ENCODE measurements around the gene ACVR1.
"Not testable (repeated sequence)": the region's sequence is repeated elsewhere in the genome, so short reads cannot be mapped to it uniquely, and the experiment has no call there.

Gene ACVR1

DNA sequence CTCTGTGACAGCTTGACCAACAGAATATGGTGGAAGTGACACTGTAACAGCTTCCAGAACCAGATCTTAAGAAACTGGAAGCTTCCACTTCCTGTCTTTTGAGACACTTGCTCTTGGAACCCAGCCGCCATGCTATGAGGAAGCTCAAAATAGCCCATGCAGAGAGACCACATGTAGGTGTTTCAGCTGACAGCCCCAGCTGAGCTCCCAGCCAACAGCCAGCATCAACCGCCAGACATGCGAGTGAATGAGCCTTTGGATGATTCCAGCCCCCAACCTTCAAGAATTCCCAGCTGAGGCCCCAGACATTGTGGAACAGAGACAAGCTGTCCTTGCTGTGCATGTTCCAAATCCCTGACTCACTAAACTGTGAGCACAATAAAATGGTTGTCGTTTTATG is 27.9 kb downstream of the ACVR1 start:
- no peak for DNase-seq

DNA sequence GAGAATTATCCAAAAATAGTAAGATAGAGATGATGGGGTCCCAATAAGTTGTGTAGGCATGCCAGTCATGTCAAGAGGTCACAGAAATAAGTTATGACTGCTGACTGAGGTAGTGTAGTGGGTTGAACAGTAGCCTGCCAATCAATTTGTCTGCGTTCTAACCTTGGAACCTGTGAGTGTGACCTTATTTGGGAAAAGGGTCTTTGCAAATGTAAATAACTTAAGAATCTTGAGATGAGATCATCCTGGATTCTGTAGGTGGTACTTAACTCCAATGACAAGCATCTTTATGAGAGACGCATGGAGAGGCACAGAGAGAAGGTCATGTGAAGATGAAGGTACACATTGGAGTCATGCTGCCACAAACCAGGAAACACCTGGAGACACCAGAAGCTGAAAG is 31.0 kb downstream of the ACVR1 start:
- DNase-seq = no peak

DNA sequence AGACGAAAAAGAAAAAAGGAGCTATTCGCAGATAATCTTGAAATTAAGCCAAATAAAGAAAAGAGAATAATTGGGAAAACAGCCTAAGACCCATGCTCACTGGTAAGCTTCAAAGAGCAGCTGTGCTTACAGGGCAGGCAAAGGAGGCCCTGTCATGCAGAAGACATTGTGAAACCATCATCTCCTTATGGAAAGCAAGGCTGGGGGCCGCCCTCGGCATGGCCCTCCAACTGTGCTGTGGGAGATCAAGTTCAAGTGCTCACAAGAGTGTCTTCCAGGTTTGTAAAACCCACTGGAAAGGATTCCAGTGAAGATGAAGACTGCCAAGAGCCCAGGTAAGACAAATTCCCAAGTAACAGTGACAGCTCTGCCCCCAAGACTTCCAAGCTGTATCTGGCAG is 32.2 kb downstream of the ACVR1 start:
- DNase-seq = no peak

DNA sequence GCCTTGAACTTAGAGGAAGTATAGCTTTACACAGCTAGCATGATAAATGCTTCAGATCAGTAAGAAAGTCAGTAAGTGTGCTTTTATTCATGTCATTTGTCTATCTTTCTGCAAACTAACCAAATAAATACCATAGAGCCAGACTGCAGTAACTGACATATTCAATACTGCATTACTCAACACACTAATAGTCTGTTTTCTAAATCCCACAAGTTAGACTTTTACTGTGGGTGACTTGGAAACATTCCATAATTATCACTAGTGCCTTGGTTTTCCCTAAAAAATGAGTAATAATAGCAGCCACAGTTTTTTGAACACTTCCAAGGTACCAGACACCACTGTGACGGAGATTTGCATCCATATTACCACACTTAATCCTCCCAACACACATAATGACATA is 33.0 kb downstream of the ACVR1 start:
- DNase-seq = no peak

DNA sequence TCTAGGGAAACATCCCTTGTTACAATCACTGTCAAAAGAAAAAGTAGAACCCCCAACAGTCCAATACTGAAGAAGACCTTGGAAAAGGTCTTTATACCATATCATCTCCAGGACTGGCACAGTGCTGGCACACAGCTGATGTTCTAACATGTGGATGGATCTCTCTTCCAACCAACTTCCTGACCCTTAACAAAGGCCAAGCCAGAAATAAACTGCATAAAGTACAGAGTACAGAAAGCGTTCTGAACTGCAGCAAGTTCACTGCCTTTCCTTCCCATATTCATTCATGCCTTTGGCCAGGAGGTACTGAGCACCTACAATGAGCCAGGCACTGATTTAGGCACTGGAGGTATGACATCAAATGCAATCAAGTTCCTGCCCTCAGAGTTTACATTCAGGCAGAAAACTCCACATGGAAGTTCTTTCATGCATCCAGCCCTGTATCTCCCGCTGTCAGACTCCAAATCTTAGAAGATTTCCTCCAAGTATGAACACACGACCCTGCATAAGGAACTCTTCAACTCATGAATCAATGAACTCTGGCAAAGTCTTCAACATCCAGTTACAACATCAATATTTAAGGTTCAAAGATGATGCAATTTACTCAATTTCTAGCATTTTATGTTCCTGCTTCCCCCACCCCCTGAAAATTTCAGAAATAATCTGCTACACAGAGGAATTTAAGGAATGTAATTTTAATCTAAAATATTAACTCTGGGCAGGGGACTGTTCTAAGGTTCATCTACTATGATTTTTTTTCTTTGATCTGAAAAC is 33.8 kb downstream of the ACVR1 start:
- DNase-seq = no peak

DNA sequence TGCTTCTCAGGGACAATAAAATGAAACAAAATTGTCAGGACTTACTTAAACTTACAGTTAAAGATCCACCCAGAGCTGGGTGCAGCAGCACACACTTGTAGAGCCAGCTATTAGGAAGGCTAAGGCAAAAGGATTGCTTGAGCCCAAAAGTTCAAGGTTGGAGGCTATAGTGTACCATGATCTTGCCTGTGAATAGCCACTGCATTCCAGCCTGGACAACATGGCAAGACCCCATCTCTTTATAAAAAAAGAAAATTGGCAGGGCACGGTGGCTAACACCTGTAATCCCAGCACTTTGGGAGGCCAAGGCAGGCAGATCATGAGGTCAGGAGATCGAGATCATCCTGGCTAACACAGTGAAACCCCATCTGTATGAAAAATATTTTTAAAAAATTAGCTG is 34.6 kb downstream of the ACVR1 start:
- no peak for DNase-seq

DNA sequence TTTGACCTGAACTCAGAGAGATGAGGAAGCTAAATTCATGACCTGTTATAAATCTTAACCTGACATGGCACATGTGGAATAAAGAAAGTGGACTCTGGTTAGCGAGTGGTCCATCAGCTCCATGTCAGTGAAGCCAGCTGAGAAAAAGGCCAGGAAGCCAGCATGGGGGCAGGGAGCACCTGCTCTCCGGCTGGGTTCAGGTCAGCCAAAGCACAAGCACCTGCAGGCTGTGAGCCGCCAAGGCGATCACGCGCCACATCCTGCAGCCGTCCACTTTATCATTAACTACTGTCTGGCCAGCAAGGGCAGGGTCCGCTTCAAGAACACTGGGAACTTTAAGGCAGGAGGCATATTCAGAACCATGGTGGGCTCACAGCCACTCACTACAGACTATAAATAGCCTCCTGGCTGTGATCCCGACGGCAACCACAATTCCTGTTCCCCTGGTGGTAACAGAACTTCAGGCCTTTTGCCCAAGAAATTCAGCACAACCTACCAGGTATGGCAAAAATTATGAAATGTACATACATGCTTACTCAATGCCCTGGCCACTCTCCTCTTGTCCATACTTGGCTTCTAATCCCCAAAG is 35.5 kb downstream of the ACVR1 start:
- DNase-seq = no peak

DNA sequence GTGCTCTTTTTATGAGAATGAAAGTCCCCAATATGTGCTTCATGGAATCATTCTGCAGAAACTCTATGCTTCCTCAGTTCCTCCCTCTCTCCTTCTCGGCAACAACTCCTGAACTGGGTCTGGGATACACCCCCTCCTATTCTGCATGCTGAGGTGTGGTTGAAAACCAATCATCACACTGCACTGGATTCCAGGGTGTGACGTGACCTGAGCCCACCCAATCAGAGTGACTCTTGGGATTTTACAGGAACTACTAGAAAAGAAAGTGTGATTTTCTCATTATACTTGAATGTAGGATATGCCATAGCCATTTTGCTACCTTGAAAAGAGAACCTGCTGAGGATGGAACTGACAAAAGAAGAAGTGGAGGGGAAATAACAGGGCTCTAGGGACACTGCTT is 36.3 kb downstream of the ACVR1 start:
- DNase-seq = no peak

DNA sequence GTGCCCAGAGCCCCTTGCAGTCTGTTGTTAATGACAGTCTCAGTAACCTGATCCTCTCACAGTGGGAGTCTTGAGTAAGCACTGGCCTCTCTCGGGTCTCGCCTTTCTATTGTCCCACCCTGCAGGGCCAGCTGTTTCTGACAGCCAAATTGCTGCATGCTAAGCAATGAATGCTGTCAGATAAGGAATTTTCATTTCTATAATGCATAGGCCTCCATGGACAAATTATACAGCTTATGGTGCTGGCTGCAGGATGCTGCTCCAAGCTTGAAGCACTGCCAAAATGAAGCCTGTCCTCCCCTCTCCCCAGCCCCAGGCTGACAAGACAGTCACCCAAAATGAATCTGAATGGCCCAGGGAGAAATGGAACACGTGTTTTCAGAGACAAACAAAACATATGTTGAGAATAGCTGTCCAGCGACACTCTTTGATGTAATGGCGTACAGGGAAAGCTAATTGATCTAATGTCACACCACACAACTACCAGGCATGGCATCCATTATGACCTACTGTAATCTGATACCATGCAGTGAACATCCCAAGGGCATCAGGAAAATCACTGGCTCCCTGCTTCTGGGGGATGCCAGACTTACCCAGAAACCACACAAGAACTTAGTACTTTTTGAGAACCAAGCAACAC is 36.8 kb downstream of the ACVR1 start:
- DNase-seq = peak; percentile 89 to 97

DNA sequence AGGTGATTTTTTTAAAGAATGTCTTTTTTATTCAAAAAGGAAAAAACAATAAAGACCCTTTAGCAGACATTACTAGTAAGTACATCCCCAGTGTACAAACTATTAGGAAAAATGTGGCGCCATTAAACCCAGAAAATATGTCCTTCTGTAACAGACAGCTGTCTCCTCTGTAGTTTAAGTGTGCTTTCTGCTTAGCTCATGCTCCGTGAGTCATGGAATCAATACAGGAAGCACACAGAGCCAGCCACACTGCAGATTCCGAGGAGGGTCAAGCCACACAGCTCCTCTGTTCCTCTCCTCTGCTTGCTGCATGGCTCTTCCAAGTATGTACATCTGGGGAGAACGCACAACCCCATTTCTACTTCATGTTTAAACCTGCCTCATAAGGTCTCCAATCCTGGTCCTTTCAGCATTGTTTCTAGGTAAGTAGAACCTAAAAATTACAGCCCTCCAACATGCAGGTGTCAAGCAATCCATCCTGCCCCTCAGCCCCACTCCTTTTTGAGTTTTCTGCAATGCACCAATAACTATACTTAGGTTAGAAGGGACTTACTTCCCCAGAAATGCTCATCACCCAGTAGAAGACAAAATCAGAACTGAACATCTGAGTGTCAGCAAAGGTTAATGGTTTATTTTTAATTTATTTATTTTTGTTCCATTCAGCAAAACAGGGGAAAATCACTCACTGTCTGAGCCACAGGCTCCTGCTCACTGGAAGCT is 37.5 kb downstream of the ACVR1 start:
- DNase-seq = peak; percentile 17 to 71

DNA sequence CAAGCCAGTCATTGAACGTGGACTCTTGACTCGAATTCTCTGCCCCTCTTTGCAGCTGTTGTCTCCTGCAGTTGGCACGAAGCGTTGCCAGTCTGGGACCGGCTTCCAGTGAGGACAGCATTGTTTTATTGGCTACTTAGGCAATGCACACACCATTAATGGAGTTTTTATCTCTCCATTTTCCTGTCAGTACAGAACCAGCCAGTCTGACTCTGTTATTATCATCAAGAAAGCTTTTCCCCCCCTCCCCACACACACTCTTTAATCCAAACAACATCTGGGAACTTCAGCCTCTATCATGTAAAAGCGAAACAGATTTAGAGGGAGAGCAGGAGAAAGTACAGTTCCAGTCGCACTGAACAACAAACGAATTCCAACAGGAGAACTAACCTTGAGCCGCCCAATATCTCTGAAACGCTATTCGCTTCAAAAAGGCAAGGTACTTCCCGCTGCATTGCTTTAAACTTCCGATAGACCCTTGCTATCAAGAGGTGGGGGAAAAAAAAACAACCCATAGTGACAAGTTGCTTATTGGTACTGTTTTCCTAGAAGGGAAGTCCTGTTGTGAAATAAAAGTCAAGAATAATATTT is 38.2 kb downstream of the ACVR1 start:
- DNase-seq = peak; percentile 43 to 82

DNA sequence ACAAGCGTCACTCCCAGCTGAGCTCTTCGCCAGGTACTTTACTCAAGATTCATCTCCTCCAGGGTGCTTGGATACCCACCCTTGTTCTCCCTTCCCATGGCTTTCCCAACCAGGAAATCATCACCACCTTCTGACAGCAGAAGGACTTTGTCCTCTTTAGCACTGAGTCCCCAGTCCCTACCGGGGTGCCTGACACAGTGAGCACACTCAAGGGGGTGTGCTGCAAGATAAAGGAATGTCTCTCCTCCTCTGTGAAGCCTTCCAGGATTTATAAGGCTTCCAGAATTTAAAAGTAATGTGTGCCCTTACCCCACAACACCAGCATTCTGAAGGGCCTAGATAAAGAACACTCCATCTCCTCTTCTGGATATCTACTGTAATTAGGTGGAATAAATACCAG is 39.6 kb downstream of the ACVR1 start:
- DNase-seq = no peak

DNA sequence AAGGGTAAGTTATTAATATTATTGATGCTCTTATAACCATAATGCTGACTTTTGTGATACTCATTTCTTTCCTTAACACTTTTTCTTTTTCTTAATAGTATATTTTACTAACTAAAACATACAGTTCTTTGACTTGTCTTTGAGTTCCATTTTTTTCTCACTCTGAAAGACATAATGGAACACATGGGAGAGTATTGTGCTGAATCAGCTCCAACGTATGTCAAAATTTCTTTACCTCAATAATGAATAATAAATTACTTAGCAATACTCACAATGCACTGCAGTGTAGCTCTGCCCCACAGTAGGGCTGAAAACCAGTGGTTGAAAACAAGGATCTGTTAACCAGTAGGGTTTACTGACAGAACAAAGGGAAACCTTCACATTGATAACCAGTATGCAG is 40.7 kb downstream of the ACVR1 start:
- DNase-seq = no peak

DNA sequence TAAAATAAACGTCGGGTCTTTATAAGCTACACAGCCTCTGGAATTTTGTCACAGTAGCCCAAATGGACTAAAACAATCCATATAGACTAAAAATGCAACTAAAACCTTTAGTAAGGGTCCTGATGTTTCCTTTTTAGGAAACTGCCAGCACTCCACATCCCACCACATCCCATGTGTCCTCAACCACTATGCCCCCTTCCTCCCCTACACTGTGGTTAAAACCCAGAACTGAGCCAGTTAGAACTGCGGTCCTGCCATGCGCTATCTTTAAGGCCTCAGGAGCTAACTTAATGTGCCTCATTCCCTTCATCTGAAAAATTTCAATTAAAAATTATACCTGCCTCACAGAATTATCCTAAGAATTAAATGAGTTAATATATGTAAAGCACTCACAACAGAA is 41.1 kb downstream of the ACVR1 start:
- no peak for DNase-seq

DNA sequence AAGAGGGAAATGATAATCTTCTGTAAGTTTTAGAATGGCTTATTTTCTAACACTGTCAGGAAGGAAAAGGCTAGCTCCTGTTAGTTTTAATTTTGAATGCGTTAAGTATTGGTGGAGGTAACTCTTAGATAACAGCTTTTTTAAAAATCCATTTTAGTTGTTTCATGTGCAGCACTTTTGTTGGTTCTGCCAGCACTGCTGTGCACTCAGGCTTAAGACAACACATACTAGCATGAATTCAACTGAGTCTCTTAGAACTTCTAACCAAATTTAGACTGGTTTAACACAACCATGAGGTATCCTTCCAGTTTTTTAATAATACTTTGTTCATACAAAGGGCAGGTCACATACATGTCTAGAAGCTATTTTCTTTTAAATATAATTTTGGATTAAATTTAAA is 42.4 kb downstream of the ACVR1 start:
- DNase-seq = no peak

DNA sequence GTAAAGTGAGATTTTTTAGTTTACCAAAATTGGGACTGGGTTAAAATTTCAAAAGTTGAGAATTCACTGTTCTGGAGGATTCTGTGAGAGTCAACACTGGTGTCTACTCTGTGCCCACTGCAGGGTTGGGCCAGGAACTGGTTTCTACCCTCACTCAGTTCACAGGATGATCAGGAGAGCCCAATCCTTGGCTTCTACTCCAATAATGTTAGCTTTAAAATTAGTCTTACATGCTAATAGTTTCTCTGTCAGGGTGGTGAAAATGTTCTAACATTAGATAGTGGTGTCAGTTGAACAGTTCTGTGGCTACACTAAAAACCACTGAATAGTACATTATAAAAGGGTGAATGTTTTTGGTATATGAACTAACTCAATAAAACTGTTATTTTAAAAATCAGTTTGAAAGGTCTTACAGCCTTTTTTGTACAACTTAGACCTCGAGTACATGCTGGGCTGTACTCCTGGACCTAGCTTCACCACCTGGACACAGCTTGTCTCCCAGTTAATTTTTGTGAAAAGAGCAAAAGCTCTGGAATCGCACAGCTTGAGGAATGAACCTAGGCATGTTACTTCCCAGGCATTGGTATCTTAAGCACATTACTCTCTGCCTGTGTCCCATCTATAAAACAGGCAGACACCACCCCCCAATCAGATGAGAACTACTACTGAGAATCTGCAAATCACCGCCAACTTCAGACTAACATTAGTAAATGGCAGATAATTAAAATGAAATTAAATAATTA is 44.4 kb downstream of the ACVR1 start:
- DNase-seq = no peak

DNA sequence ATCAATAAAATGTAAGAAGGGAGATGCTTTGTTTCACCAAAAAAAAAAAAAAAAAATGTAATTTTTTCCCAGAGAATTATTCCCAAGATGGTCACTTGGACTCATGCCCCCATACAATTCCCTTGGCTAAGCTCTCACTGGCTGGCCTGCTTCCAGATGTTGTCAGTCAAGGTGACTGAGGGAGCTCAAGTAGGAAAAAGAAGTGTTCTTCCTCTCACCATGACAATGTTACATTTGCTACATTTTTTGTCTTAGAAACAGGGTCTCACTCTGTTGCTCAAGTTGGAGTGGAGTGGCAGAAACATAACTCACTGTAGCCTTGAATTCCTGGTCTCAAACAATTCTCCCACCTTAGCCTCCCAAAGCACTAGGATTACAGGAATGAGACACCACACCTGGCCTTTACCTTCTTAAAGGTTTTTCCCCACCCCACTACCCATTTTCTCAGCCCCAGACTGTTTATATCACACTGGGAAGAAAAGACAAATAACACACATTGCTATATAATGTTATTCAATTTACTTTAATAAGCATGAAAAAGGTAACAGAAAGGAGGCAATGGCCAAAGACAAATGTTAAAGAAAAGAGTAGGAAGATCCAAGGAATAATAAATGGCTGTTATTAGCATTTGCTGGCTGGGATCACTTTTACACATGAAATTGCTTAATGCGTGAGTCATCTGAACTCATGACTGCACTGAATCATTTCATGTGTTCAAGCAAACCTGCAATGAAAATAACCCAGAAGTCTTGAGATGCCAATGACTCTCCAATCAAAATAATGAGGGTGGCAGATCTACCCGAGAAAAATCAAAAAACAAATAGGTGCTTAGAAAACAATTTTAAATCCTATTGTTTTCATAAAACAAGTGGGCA is 45.2 kb downstream of the ACVR1 start:
- no peak for DNase-seq

DNA sequence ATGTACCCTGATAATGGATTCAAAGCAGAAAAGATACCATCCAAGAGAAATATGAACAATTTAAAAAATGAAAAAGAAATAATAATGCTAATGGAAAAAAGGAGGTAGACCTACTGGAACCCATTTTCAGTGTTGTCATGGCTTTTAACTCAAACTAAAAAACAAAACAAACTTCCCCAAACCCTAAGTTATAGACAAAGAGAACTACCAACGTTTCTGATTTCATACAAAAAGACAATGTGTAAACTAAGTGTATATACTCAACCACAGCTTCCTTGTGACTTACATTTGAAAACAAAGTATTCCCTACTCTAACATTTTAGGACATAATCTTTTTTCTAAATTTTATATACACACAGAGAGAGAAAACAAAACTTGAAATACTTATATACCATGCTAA is 45.9 kb downstream of the ACVR1 start:
- no peak for DNase-seq

DNA sequence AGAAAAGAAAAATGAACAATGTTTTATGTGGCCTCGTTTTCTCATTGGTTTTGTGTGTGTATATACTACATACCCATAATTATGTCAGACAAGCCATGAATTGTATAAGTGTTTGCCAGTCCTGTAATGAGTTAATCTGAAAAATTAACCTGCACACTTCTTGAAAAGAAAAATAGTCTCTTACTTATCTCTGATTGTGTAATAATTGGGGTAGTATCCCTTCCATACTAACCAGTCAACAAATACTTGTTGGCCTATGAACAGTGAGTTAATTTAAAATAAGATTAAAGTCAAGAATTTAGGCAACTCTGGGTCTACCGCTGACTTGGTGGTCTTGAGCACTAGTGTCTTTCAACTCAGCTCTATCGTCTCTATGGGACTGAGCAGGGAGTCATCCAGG is 48.8 kb downstream of the ACVR1 start:
- no peak for DNase-seq

DNA sequence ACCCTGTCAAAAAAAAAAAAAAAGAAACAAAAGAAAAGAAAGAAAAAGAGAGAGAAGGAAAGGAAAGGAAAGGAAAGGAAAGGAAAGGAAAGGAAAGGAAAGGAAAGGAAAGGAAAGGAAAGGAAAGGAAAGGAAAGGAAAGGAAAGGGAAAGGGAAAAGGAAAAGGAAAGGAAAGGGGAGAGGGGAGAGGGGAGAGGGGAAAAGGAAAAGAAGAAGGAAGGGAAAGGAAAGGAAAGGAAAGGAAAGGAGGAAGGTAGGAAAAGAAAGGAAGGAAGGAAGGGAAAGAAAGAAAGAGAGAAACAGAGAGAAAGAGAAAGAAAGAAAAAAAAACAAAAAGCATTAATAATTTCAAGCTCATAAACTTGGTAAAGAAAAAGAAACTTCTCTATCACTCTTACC is 49.5 kb downstream of the ACVR1 start:
- not testable (repeated sequence) for DNase-seq

DNA sequence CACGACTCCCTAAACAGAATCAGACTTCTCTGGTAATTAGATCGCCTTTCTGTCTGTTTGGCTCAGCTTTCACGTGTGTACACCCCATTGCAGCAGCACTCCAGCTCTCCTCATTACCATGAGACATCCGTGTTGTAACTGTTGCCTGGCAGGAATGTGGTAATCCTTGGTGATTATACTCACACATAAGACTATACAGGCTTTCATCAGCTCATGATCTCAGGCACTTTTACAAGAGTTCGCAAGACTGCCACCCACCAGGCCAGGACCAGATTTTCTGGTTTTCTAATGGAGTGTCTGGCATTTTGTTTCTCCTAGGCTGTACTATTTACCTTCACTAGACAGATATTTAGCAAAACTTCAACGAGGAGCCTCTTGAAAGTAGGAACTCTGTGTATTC is 50.2 kb downstream of the ACVR1 start:
- no peak for DNase-seq

DNA sequence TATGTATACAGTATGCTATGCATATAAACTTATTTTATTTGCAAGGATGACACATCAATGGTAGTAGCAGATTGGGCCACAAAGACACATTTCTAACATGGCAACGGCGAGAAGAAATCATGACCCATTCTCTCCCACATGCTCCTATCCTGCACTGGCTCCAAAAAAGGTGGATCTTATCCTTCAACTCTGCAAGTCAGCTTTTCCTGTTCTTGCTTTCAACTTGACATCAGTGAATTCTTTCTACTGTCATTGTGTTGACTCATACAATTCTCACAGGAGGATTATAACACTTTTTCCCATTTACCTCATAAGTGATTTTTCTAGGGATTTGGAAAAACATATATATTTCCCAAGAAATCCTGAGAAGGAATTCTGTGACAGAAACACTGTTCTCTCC is 53.1 kb downstream of the ACVR1 start:
- DNase-seq = no peak

All from NCI-H2081 (cell line).